T-cell (primary cell): Measurements from ENCODE around the gene MORC3. TPM values are rescaled to one million over a fixed set of nuclear protein-coding genes. Genes with fewer than 3 reads are reported as not detected.

Experiments
- total RNA-seq, 35 experiments: library from RNA in 6 of 35; stranded (reverse) in 6 of 35; fragments of 120-200 nt in 1 of 35; gene quantifications; one replicate each; pipeline versions ENCODE4 v1.2.1 to v1.2.4 and lab custom pipeline; 2013 to 2026

MORC3 gene
- total RNA-seq, 5 donors from 2014 or later (not counting 1 experiment from before 2014, with no cell fraction given) = 53.1 to 74.8 (median 71.6) TPM

Other genes starting within 250 kb of the MORC3 start
- 10 to 100 TPM in 2 of 5 donors, 1 to 10 TPM in 2, under 1 TPM in 1; 0.85 to 16.1 (median 8.1) TPM for gene CBR3, start 185.1 kb upstream of the MORC3 start, total RNA-seq
- gene DOP1B, start 163.4 kb upstream of the MORC3 start, total RNA-seq = 10 to 100 TPM; 18.4 to 26.3 (median 23.1) TPM
- 1 to 10 TPM; 2.1 to 5.1 (median 3.5) TPM for gene CHAF1B, start 65.2 kb downstream of the MORC3 start, total RNA-seq
- not detected for gene CLDN14, start 159.9 kb downstream of the MORC3 start, total RNA-seq